Measurements from ENCODE around the gene ARHGEF39. TPM values are rescaled to one million over a fixed set of nuclear protein-coding genes. Genes with fewer than 3 reads are reported as not detected.

Gene ARHGEF39
- total and polyA plus RNA-seq, 9 of the 15 experiments (the other 6 are each of a cell fraction or from before 2014, with no cell fraction given) = 2.8 to 21.7 (median 12.9) TPM

GRCh38 chr9:35690614-35691333 is 25.8 kb upstream of the ARHGEF39 start (continued):
- TF ChIP-seq MGA (IDR thresholded peaks at IDR 0.05) = 0 out of 2 replicates have a peak, but pooled peaks have one; percentile 33
